Lung (tissue), 12 donors: ENCODE results near the gene MPV17L. TPM values are rescaled to one million over a fixed set of nuclear protein-coding genes. Genes with fewer than 3 reads are reported as not detected.
A peak's percentile ranks its signal among the peaks of the same experiment; 100 is the strongest.
"Not testable (repeated sequence)": the region's sequence is repeated elsewhere in the genome, so short reads cannot be mapped to it uniquely, and the experiment has no call there.

Experiments
- ATAC-seq: fragments of 200-7000 bp; cut with Tn5 transposase; one replicate; pipeline ENCODE4 v1.9.1; 2020; ENCODE audit warnings: moderate number of reproducible peaks; ENCODE audit not compliant: insufficient read depth, low FRiP score
- DNase-seq, 3 donors: peaks; one replicate each; pipeline ENCODE4 v3.0.0-alpha.2; 2013 to 2017
- H3K27ac ChIP-seq, 2 donors: one replicate each; pipeline ENCODE4 v1.5.1; 2013; ENCODE audit warnings: mild to moderate bottlenecking in 2 of 2, moderate library complexity in 2 of 2, control low read depth in 1 of 2, inconsistent platforms in 1 of 2, low read depth in 1 of 2, low read length in 1 of 2
- H3K27me3 ChIP-seq, 3 donors: one replicate each; pipeline ENCODE4 v1.5.1; 2013; ENCODE audit warnings: low read length in 2 of 3; ENCODE audit not compliant: control insufficient read depth in 3 of 3, insufficient read depth in 3 of 3
- H3K36me3 ChIP-seq, 4 donors: one replicate each; pipeline ENCODE4 v1.5.1; 2013; ENCODE audit warnings: low read length in 4 of 4, mild to moderate bottlenecking in 1 of 4, moderate library complexity in 1 of 4; ENCODE audit not compliant: control insufficient read depth in 4 of 4, insufficient read depth in 4 of 4
- H3K4me1 ChIP-seq, 5 donors: one replicate each; pipeline ENCODE4 v1.5.1; 2013; ENCODE audit warnings: low read length in 5 of 5, mild to moderate bottlenecking in 2 of 5, moderate library complexity in 1 of 5; ENCODE audit not compliant: control insufficient read depth in 5 of 5, insufficient read depth in 5 of 5
- H3K4me3 ChIP-seq: one replicate; pipeline ENCODE4 v1.5.1; 2013; ENCODE audit warnings: mild to moderate bottlenecking, control low read depth, moderate library complexity
- H3K9ac ChIP-seq, 2 donors: one replicate each; pipeline ENCODE4 v1.5.1; 2013; ENCODE audit warnings: low read length in 2 of 2, control low read depth in 1 of 2; ENCODE audit not compliant: insufficient read depth in 1 of 2
- H3K9me3 ChIP-seq, 4 donors: one replicate each; pipeline ENCODE4 v1.5.1; 2013; ENCODE audit warnings: low read length in 3 of 4, mild to moderate bottlenecking in 1 of 4, moderate library complexity in 1 of 4; ENCODE audit not compliant: control insufficient read depth in 4 of 4, insufficient read depth in 3 of 4
- CTCF ChIP-seq: IDR thresholded peaks from 2 replicates; pipeline ENCODE4 v1.5.1; 2012; ENCODE audit warnings: mild to moderate bottlenecking; ENCODE audit errors: control extremely low read depth, extremely low read depth
- WGBS, 2 donors: extraction: QIAGEN DNeasy Blood & Tissue Kit; methylation state at CpG; one replicate each; pipeline ENCODE4 v1.1.7; 2013; 5-methylcytosine and 5-hydroxymethylcytosine counted together
- polyA plus RNA-seq, 2 donors: library from polyadenylated mRNA; stranded (reverse); fragments of 200-250 nt; gene quantifications; one replicate each; pipeline ENCODE4 v1.2.1, GENCODE V29; 2013
- total RNA-seq, 2 donors: library from RNA; depleted of rRNA in 1 of 2; stranded (reverse); fragments of >200 nt in 1 of 2; gene quantifications; one replicate each; pipeline ENCODE4 v1.2.1, GENCODE V29; 2014 to 2021
- donor health status: control.
- donor health status: control.
- donor health status: Bipolar disorder and iron deficiency.
- donor health status: healthy.
- donor health status: DM: yes; HTN: yes; CAD: no.

Gene MPV17L
- total and polyA plus RNA-seq, 4 donors, result 1.0 to 7.0 (median 1.2) TPM

- 80 to 81% methylated on average over 6 of the region's 6 CpGs for WGBS, 2 donors
- ATAC-seq (no peak), DNase-seq (no peak)
- no peak for TF ChIP-seq CTCF
- H3K9me3 ChIP-seq, result no peaks in the 10 kb centered on the region
- H3K9ac ChIP-seq, result no peak overlapping the region
- H3K27me3 ChIP-seq, result no peaks in the 10 kb centered on the region
- H3K27ac ChIP-seq, result no peak overlapping the region
- H3K36me3 ChIP-seq, result no peaks in the 10 kb centered on the region
- H3K4me3 ChIP-seq, result no peak overlapping the region
- peaks cover 0 to 4% (median 0%) of the 10 kb centered on the region in 5 donors for H3K4me1 ChIP-seq
These were observed 55.1 kb downstream of the MPV17L start for GRCh38 chr16:15450624-15451023.

GRCh38 chr16:15451098-15451731 is 55.7 kb downstream of the MPV17L start:
- no peak for TF ChIP-seq CTCF
- no peak overlapping the region for H3K9ac ChIP-seq
- H3K27me3 ChIP-seq, result no peaks in the 10 kb centered on the region
- H3K4me1 ChIP-seq, result peaks cover 0 to 4% (median 0%) of the 10 kb centered on the region in 5 donors
- no peaks in the 10 kb centered on the region for H3K36me3 ChIP-seq
- H3K27ac ChIP-seq, result no peak overlapping the region
- no peak for DNase-seq
- H3K9me3 ChIP-seq, result no peaks in the 10 kb centered on the region
- ATAC-seq, result no peak
- 82 to 90% methylated on average over 10 of the region's 10 CpGs for WGBS, 2 donors
- no peak overlapping the region for H3K4me3 ChIP-seq

GRCh38 chr16:15452246-15452855 is 56.8 kb downstream of the MPV17L start:
- no peak for TF ChIP-seq CTCF
- Histone ChIP-seq H3K4me1 (peaks cover 0 to 4% (median 0%) of the 10 kb centered on the region in 5 donors), H3K9ac (peak overlapping the region in 1 of 2 donors; percentile 64), H3K27me3 (no peaks in the 10 kb centered on the region), H3K4me3 (no peak overlapping the region), H3K27ac (no peak overlapping the region), H3K36me3 (no peaks in the 10 kb centered on the region), H3K9me3 (no peaks in the 10 kb centered on the region)
- ATAC-seq, result no peak
- 76 to 83% methylated on average over 8 of the region's 8 CpGs for WGBS, 2 donors
- DNase-seq, result peak in 2 of 3 donors; percentile 35 to 64

GRCh38 chr16:15453296-15453695 is 57.7 kb downstream of the MPV17L start:
- not testable (repeated sequence) for H3K27ac ChIP-seq, H3K36me3 ChIP-seq, DNase-seq, H3K27me3 ChIP-seq, H3K9ac ChIP-seq, H3K4me3 ChIP-seq, H3K9me3 ChIP-seq, ATAC-seq, H3K4me1 ChIP-seq
- 89 to 94% methylated on average over 7 of the region's 7 CpGs for WGBS, 2 donors

GRCh38 chr16:15454933-15455332 is 59.4 kb downstream of the MPV17L start:
- H3K4me3 ChIP-seq, ATAC-seq, H3K36me3 ChIP-seq, DNase-seq, H3K4me1 ChIP-seq, H3K9me3 ChIP-seq, H3K27ac ChIP-seq, H3K9ac ChIP-seq, H3K27me3 ChIP-seq: not testable (repeated sequence)
- 94 to 95% methylated on average over 11 of the region's 11 CpGs for whole genome bisulfite sequencing, 2 donors
